Activated CD8-positive, alpha-beta memory T cell treated with anti-CD3 and anti-CD28 coated beads, Interleukin-2, amount 50 U/mL, for 1 hour (primary cell): ENCODE data around the gene RAX2.
"Not testable (repeated sequence)": the region's sequence is repeated elsewhere in the genome, so short reads cannot be mapped to it uniquely, and the experiment has no call there.

ENCODE experiments used
- DNase-seq: peaks from one replicate; pipeline ENCODE4 v3.0.0-alpha.2; 2020; ENCODE audit errors: extremely low read depth

Gene RAX2

DNA sequence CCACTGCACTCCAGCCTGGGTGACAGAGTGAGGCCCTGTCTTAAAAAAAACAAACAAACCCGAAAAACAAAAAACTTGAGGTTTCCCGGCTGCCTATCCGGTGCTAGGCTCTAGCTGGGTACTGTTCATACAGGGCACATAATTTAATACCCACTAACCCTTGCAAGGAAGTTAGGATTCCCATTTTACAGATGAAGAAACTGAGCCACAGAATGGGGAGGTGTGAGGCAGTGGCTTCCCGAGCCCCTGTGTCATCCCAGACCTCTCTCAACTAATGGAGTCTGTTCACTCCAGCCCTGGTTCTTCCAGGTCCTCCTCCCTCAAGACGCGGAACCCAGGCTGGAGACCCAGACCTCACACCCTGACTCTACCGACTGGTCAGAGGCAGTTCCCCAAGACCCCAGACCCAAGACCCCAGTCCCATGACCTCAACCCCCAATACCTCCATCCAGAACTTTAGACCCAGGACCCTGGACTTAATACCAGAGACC lies 11.1 kb downstream of the RAX2 start:
- no peak for DNase-seq

DNA sequence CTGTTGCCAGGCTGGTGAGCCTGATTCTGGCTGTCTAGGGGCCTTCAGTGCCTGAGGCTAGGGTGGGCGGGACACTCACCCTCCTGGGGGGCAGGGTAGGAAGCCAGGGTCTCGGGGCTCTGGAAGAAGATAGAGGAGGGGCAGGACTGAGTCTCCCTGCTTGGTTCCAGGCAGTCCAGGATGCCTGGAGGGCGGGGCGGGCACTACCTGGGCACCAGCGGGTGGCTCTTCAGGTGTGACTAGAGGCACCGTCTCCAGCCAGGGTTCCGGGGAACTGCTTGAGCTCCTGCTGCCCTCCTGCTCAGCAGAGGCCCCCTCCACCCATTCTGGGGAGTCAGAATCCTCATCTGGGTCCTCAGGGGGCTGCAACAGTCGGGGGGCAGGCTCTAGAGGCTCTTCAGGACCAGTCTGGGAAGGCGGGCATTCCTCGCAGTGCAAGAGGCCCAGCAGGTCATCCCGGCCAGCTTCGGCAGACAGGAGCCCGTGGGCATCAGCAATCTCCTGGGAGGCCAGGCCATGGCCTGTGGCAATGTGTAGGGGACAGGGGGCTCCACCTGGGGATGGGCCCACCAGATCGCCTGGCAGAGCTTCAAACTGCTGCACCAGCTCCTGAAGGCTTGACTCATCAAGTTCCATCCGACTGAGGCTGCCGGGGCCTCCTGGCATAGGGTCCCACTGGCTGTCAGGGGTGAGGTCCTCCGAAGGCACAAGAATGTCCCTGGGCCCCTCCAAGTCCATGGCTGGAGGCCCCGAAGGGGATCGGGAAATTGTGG lies 12.4 kb downstream of the RAX2 start:
- DNase-seq = no peak

DNA sequence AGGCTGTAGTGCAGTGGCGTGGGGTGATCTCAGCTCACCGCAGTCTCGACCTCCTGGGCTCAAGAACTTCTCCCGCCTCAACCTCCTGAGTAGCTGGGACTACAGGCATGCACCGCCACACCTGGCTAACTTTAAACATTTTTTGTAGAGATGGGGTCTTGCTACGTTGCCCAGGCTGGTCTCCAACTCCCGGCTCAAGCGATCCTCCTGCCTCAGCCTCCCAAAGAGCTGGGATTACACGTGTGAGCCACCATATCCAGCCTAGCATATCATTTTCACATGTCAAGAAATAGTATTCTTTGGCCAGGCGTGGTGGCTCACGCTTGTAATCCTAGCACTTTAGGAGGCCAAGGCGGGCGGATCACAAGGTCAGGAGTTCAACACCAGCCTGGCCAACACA lies 13.7 kb downstream of the RAX2 start:
- not testable (repeated sequence) for DNase-seq

DNA sequence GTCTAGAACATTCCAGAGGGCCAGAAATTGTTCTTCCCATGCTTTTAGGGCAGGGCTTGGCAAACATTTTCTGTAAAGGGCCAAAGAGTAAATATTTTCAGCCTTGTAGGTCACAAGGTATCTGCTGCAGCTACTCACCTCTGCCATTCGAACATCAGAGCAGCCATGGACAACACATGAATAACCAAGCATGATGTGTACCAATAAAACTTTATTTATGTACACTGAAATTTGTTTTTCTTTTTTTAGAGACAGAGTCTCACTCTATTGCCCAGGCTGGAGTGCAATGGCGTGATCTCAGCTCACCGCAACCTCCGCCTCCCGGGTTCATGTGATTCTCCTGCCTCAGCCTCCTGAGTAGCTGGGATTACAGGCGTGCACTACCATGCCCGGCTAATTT lies 14.3 kb downstream of the RAX2 start:
- DNase-seq = not testable (repeated sequence)

DNA sequence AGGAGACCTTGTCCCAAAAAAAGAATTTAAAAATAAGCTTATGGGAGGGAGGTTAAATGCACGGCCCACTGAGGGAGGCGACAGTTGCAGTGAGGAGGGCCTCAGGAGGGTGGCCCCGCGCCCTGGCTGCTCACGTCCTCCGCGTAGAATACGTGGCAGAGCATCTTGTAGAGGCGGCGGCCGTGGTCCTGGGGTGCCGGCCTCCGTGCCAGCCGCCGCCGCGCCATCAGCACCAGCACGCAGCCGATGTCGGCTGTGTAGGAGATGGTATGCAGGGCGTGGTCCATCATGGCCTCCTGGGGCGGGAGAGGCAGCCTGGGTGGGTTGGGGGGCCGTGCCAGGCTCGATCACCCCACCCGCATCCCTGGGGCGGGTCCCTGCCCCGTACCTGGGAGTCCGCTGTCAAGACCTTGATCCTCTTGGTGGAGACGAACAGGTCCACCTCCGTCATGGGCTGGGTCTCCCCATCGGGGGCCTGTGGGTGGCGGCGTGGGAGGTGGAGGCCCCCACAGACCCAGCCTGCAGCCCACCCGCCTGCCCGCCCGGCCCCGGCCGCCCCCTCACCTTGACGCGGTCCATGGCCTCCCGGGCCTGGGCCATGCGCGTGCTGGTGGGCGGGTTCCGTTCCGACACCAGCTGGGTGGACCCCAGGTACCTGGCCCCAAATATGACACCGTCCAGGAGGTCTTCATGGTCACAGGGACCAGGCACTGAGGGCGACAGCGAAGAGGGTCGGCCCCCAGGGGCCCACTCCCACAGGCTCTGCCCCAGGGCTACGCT lies 18.2 kb downstream of the RAX2 start:
- no peak for DNase-seq

DNA sequence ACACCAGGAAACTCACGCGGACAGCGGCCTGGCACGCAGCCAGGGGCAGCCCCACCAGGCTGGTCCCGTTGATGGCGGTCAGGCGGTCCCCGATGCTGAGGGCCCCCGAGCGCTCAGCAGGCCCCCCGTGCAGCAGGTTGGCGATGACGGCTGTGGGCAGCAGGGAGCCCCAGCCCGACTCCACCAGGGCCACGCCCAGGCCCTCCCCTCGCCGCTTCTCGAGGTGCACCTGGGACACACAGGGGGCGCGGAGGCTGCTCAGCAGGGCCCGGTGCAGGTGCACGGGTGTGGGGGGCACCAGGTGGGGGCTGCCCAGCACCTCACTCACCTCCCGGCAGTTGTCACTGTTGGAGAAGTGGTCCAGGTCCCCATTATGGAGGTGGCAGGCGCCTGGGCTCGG lies 19.5 kb downstream of the RAX2 start:
- no peak for DNase-seq

DNA sequence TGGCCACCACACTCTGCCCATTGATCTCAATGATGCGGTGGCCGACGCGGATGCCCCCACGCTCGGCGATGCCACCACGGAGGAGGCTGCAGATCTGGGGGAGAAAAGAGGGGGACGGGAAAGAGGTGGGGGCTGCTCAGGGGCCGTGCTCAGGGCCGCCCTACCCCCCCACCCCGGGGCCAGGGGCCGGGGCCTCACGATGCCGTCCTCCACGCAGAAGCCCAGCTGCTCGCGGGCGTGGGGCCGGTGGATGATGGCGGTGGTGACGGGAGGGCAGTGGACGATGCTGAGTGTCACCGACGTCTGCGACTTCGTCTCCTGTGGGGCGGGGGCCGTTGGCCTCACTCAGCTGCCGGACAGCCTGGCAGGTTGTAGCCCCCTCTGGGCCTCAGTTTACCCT lies 20.8 kb downstream of the RAX2 start:
- DNase-seq = no peak

DNA sequence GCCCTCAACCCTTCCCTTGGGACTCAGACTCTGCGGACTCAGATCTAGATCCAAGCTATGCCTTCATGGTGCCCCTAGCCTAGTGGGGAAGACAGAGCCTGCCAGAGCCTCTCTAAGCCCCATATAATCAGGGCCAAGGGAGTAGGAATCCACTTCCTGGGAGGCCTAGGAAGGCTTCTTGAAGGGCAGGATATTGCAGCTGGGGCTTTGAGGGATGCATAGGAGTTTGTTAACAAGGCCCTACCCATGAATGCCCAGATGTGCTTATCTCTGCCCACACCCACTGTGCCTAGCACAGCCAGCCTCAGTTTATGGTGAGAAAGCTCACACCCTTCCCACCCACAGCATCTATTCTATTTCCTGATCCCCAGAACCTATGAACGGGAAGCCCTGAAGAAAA lies 21.8 kb downstream of the RAX2 start:
- no peak for DNase-seq

DNA sequence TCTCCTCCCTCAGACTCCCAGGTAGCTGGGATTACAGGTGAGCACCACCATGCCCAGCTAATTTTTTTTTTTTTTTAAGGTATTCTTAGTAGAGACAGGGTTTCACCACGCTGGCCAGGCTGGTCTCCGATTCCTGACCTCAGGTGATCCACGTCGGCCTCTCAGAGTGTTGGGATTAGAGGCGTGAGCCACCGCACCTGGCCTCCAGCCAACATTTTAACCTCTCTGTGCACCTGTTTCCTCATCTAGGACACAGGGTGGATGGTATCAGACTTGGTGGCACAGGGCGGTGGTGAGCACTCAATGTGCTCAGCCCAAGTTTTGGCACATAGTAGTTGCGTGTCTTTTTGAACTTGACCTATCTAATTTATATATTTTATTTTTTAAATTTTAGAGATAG lies 23.1 kb downstream of the RAX2 start:
- DNase-seq = no peak

DNA sequence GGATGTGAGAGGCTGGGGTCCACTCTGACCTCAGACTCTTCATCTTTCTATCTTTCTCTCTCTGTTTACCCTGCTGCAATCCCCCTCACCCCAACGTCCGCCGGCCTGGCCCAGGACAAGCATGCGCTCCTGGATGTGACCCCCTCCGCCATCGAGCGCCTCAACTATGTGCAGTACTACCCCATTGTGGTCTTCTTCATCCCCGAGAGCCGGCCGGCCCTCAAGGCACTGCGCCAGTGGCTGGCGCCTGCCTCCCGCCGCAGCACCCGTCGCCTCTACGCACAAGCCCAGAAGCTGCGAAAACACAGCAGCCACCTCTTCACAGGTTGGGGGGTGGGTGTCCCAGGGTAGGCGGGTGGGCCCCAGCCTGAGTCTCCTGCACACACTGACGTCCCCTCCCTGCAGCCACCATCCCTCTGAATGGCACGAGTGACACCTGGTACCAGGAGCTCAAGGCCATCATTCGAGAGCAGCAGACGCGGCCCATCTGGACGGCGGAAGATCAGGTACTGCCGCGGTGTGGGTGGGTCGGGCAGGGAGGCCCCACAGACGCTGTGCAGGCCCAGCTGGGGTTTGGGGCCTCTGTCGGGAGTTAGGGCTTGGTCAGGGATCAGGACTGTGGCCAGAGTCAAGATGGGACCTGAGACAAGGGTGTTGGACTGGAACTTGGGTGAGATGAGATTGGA lies 25.5 kb downstream of the RAX2 start:
- DNase-seq = no peak

DNA sequence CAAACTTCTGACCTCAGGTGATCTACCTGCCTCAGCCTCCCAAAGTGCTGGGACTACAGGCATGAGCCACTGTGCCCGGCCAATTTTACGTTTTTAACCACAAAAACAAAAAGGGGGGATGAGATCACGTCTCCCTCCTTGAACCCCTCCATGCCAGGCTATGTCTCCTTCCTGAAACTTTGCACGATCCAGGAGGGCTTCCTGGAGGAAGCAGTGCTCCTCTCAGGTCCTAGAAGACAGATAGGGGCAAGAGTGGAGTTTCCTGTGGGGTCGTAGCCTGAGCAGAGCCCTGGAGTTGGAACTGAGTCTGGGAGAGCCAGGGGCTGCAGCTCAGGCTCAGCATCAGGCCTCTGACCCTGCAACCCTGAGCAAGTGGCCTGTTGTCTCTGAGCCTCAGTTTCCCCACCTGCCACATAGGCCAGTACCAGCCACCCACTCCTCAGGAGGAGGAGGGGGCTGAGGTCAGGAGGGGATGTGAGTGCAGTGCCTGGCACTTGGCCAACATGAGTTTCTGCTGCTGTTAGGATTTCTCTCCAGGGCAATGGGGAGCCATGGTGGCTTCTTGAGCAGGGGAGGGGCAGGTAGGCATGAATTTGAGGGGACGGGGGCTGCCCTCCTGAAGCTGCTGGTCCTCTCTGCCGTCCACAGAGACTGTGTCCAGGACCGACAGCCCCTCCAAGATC lies 26.5 kb downstream of the RAX2 start:
- DNase-seq = no peak

DNA sequence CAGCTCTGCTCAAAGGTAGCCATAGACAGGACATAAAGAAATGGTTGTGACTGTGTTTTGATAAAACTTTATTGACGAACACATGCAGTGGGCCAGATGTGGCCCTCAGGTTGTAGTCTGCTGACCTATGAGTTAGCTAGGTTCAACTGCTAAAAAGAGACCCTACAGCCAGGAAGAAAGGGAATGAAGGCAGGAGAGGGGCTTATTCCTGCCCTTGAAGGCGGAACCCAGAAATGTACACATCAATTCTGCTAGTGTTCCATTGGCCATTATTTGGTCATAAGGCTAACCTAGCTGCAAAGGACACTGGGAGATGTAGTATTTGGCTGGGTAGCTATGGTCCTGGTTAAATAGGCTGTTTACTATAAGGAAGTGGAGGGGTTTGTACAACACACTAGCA lies 28.5 kb downstream of the RAX2 start:
- DNase-seq = no peak

DNA sequence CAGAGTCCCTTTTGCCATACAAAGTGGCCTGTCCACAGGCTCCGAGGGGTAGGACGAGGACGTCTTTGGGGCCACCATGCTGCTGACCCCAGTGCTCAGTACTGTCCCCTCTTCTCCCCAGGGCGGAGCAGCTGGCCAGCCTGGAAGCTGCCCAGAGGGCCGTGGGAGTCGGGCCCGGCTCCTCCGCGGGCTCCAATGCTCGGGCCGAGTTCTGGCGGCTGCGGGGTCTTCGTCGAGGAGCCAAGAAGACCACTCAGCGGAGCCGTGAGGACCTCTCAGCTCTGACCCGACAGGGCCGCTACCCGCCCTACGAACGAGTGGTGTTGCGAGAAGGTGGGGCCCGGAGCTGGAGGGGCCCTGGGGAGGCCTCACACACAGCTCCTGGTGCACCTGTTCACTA lies 31.6 kb downstream of the RAX2 start:
- no peak for DNase-seq

DNA sequence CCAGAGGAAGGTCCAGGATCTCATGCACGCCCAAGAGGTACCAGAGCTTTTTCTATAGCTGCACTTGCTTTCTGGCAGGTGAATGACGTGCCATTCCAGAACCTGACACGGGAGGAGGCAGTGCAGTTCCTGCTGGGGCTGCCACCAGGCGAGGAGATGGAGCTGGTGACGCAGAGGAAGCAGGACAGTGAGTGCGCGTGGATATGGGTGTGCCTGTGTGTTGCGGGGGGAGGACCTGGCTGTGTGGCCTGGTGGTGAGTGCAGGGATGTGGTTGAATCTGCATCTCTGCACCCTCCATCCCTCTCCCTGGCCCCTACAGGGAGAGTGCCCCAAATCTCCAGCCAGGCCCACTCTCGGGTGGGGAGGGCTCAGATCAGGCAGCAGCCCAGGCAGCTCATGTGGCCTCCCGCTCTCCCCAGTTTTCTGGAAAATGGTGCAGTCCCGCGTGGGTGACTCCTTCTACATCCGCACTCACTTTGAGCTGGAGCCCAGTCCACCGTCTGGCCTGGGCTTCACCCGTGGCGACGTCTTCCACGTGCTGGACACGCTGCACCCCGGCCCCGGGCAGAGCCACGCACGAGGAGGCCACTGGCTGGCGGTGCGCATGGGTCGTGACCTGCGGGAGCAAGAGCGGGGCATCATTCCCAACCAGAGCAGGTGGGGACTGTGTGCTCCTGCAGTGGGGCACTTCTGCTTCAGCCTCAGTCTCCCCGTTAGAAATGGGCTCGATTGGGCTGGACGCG lies 33.4 kb downstream of the RAX2 start:
- DNase-seq = no peak

DNA sequence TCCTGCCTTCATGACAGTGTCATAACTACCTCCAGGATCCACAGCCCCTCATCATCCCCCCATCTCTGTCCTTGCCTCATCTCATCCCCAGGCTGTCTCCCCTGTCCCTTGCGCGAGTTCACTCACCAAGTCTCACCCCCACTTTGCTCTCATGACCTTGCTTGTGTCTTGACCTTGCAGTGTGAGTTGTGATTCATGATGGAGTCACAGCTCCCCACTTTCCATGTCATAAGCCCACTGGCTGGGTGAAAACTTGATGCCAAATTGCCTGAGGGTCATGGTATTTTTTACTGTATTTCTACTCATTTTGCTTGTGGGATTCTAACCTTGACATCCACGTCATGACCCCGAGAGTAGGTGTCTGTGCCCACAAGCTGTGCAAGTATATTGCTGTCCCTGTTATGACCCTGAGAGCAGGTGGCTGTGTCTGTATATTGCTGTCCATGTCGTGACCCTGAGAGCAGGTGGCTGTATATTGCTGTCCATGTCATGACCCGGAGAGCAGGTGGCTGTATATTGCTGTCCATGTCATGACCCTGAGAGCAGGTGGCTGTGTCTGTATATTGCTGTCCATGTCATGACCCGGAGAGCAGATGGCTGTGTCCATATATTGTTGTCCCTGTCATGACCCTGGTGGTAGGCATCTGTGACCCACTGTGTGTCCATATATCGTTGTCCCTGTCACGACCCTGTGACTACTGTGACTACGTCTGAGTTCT lies 34.4 kb downstream of the RAX2 start:
- no peak for DNase-seq

DNA sequence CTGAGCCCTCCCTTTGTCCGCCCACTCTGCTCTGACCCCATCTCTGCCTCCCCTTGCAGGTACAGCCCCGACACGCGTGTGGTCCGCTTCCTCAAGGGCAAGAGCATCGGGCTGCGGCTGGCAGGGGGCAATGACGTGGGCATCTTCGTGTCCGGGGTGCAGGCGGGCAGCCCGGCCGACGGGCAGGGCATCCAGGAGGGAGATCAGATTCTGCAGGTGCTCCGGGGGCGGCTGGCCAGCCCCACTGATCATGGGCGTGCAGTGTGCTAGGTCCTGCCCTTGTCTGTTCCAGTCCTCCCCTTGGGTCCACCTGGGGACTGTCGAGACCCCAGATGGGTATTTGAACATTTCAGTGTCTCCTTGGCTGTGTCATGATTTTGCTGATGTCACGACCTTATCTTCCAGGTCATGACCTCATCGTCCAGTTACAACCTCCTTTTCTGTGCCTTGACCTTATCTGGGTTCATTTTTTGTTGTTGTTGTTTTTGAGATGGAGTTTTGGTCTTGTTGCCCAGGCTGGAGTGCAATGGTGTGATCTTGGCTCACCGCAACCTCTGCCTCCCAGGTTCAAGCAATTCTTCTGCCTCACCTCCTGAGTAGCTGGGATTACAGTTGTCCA lies 35.8 kb downstream of the RAX2 start:
- DNase-seq = no peak

DNA sequence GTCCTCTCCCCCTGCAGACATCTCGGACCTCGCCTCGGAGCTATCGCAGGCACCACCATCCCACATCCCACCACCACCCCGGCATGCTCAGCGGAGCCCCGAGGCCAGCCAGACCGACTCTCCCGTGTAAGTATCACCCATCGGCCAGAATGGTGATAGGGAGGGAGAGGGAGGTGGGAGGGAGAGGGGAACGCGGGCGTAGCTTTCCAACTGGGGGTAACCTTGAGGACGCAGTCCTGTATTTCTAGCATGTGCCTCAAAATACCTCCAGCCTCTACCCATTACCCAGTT lies 37.8 kb downstream of the RAX2 start:
- DNase-seq = no peak

DNA sequence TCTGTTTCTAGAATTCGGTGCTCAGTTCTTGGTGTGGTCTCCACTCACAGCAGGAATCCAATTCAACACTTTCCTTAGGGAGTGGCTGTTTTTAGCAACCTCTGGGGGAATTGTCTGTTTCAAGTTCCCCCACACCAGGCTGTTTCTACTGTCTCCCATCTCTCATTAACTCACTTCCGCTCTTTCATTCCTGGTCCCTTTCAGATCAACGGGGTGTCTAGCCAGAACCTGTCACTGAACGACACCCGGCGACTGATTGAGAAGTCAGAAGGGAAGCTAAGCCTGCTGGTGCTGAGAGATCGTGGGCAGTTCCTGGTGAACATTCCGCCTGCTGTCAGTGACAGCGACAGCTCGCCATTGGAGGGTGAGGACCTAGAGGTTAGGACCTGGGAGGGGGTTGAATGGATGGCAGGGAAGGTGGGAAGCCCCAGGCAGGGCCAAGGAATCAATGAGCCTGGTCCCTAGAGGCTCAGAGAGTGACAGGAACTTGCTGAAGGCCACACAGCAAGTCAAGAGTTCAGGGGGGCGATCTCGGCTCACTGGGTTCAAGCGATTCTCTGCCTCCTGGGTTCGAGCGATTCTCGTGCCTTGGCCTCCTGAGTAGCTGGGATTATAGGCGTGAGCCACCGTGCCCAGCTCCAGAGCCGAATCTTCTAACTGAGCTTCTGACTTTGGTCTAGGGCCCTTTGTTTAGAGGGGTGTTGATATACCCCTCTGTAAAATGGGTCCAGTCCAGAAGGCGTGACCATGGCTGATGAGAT lies 38.3 kb downstream of the RAX2 start:
- no peak for DNase-seq

DNA sequence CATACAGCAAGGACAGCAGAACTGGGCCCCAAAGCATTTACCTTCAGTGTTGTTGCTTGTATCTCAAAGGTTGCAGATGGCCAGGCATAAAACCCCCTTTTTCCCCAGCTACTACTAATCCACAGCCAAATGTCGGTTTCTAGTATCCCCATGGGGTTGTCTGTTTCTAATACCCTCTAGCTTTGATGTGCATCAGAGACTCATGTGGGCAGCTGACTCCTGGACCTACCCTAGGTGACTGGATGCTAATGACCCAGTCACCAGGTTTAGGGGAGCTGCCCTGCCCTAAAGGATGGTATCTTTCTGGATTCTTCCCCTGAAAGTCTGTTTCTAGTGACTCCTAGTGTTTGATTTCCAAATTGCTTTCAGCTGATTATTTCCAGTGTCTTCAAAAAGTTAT lies 39.9 kb downstream of the RAX2 start:
- DNase-seq = no peak

DNA sequence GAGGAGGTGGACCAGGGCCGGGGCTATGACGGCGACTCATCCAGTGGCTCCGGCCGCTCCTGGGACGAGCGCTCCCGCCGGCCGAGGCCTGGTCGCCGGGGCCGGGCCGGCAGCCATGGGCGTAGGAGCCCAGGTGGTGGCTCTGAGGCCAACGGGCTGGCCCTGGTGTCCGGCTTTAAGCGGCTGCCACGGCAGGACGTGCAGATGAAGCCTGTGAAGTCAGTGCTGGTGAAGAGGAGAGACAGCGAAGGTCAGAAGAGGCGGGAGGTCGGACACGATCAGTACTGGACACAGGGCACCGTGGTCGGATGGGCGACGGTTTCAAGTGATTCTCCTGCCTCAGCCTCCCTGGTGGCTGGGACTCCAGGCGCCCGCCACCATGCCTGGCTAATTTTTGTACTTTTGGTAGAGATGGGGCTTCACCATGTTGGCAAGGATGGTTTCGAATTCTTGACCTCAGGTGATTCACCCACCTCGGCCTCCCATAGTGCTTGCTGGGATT lies 41.5 kb downstream of the RAX2 start:
- no peak for DNase-seq
